ENCODE results near the gene LCE1C.

DNA sequence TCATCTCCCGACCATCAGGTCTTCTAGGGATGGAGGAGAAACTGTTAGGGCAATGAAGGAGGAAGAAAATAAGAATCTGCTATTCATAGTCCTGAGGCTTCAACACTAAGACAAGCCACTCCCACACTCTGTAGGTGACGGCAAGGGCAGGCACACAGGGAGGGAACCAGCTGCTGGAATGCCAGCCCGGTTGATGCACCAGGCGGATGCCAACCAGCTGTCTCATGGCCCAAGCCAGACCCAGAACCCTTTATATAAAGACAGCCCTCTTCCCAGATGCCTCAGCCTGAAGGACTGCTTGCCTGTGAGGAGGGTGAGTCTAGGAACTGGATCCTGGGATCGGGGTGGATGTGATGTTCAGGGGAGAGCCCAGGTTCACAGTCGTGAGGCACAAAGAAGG is 48.7 kb downstream of the LCE1C start, which contains the start of gene KPRP:
- no peak for TF ChIP-seq POLR2A (IDR thresholded peaks at IDR 0.05)
- TF ChIP-seq, protein P1, sequence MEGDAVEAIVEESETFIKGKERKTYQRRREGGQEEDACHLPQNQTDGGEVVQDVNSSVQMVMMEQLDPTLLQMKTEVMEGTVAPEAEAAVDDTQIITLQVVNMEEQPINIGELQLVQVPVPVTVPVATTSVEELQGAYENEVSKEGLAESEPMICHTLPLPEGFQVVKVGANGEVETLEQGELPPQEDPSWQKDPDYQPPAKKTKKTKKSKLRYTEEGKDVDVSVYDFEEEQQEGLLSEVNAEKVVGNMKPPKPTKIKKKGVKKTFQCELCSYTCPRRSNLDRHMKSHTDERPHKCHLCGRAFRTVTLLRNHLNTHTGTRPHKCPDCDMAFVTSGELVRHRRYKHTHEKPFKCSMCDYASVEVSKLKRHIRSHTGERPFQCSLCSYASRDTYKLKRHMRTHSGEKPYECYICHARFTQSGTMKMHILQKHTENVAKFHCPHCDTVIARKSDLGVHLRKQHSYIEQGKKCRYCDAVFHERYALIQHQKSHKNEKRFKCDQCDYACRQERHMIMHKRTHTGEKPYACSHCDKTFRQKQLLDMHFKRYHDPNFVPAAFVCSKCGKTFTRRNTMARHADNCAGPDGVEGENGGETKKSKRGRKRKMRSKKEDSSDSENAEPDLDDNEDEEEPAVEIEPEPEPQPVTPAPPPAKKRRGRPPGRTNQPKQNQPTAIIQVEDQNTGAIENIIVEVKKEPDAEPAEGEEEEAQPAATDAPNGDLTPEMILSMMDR (IDR thresholded peaks at IDR 0.05): no peak
